Central memory CD8-positive, alpha-beta T cell (primary cell): ENCODE results near the gene SAE1.
"Not testable (repeated sequence)": the region's sequence is repeated elsewhere in the genome, so short reads cannot be mapped to it uniquely, and the experiment has no call there.

ENCODE experiments used
- ATAC-seq: fragments of 150-1000 bp; cut with Tn5 transposase; replicated peaks from 2 replicates; pipeline ENCODE4 v1.10.0; 2022; ENCODE audit warnings: mild to moderate bottlenecking, moderate FRiP score, moderate number of reproducible peaks; ENCODE audit not compliant: poor library complexity, severe bottlenecking; ENCODE audit errors: extremely low read depth
- DNase-seq, 2 donors: peaks; one replicate each; pipeline ENCODE4 v3.0.0; 2021; ENCODE audit warnings: low spot score in 2 of 2
- H3K27ac Mint-ChIP-seq: one replicate; pipeline ENCODE4 v1.8.0; 2022; ENCODE audit warnings: low read depth, mild to moderate bottlenecking, moderate library complexity, mixed read lengths
- H3K27me3 Mint-ChIP-seq: one replicate; pipeline ENCODE4 v1.8.0; 2022; ENCODE audit warnings: mixed read lengths
- H3K36me3 Mint-ChIP-seq: one replicate; pipeline ENCODE4 v1.8.0; 2022; ENCODE audit warnings: mild to moderate bottlenecking, moderate library complexity, mixed read lengths; ENCODE audit not compliant: insufficient read depth
- H3K4me1 Mint-ChIP-seq: one replicate; pipeline ENCODE4 v1.8.0; 2022; ENCODE audit warnings: mixed read lengths
- H3K4me3 Mint-ChIP-seq: one replicate; pipeline ENCODE4 v1.8.0; 2022; ENCODE audit warnings: mild to moderate bottlenecking, moderate library complexity, mixed read lengths
- H3K9me3 Mint-ChIP-seq: one replicate; pipeline ENCODE4 v1.8.0; 2022; ENCODE audit warnings: mixed read lengths

SAE1 gene

GRCh38 chr19:47124937-47125668 lies 5.5 kb upstream of the SAE1 start:
- Mint-ChIP-seq H3K27me3 (no peaks in the 10 kb centered on the region), H3K4me1 (peaks cover 2% of the 10 kb centered on the region), H3K27ac (no peak overlapping the region), H3K4me3 (no peak overlapping the region), H3K36me3 (peaks cover 4% of the 10 kb centered on the region), H3K9me3 (no peaks in the 10 kb centered on the region)
- DNase-seq: peak in 1 of 2 donors; percentile 20
- peak; percentile 54 for ATAC-seq

- H3K27me3 Mint-ChIP-seq: no peaks in the 10 kb centered on the region
- H3K4me1 Mint-ChIP-seq: peaks cover 7% of the 10 kb centered on the region
Measured at GRCh38 chr19:47125669-47125938, 5.0 kb upstream of the SAE1 start.

GRCh38 chr19:47129579-47129978 lies 1.1 kb upstream of the SAE1 start:
- no peak overlapping the region for H3K27ac Mint-ChIP-seq
- H3K36me3 Mint-ChIP-seq: peaks cover 29% of the 10 kb centered on the region
- DNase-seq (no peak), ATAC-seq (no peak)
- peak overlapping the region; percentile 99 for H3K4me3 Mint-ChIP-seq
- no peaks in the 10 kb centered on the region for H3K27me3 Mint-ChIP-seq
- H3K9me3 Mint-ChIP-seq: no peaks in the 10 kb centered on the region
- H3K4me1 Mint-ChIP-seq: peaks cover 40% of the 10 kb centered on the region

More at GRCh38 chr19:47125669-47125938, 5.0 kb upstream of the SAE1 start:
- DNase-seq: no peak
- Mint-ChIP-seq H3K4me3 (no peak overlapping the region), H3K36me3 (peaks cover 9% of the 10 kb centered on the region), H3K27ac (no peak overlapping the region), H3K9me3 (no peaks in the 10 kb centered on the region)
- no peak for ATAC-seq

GRCh38 chr19:47130120-47130588 lies 481 bp upstream of the SAE1 start:
- peak overlapping the region; percentile 99 for H3K4me3 Mint-ChIP-seq
- no peaks in the 10 kb centered on the region for H3K9me3 Mint-ChIP-seq
- H3K27me3 Mint-ChIP-seq: no peaks in the 10 kb centered on the region
- peaks cover 46% of the 10 kb centered on the region for H3K4me1 Mint-ChIP-seq
- peak overlapping the region; percentile 96 for H3K27ac Mint-ChIP-seq
- ATAC-seq: no peak
- H3K36me3 Mint-ChIP-seq: peaks cover 29% of the 10 kb centered on the region
- no peak for DNase-seq

- H3K27ac Mint-ChIP-seq: peak overlapping the region; percentile 96
- H3K9me3 Mint-ChIP-seq: no peaks in the 10 kb centered on the region
- DNase-seq (no peak), ATAC-seq (no peak)
- H3K36me3 Mint-ChIP-seq: peaks cover 34% of the 10 kb centered on the region
- H3K4me3 Mint-ChIP-seq: peak overlapping the region; percentile 99
- H3K4me1 Mint-ChIP-seq: peaks cover 49% of the 10 kb centered on the region
- no peaks in the 10 kb centered on the region for H3K27me3 Mint-ChIP-seq
Measured at GRCh38 chr19:47132194-47132852, 1.7 kb downstream of the SAE1 start.

GRCh38 chr19:47133021-47133471 lies 2.4 kb downstream of the SAE1 start:
- H3K4me1 Mint-ChIP-seq: peaks cover 49% of the 10 kb centered on the region
- peak overlapping the region; percentile 99 for H3K4me3 Mint-ChIP-seq
- peaks cover 34% of the 10 kb centered on the region for H3K36me3 Mint-ChIP-seq
- H3K9me3 Mint-ChIP-seq: no peaks in the 10 kb centered on the region
- peak overlapping the region; percentile 96 for H3K27ac Mint-ChIP-seq
- no peak for DNase-seq
- H3K27me3 Mint-ChIP-seq: no peaks in the 10 kb centered on the region
- ATAC-seq: no peak

GRCh38 chr19:47134545-47134944 lies 3.9 kb downstream of the SAE1 start:
- peak overlapping the region; percentile 3 for H3K27ac Mint-ChIP-seq
- peaks cover 63% of the 10 kb centered on the region for H3K4me1 Mint-ChIP-seq
- ATAC-seq (no peak), DNase-seq (no peak)
- no peaks in the 10 kb centered on the region for H3K9me3 Mint-ChIP-seq
- peaks cover 34% of the 10 kb centered on the region for H3K36me3 Mint-ChIP-seq
- no peaks in the 10 kb centered on the region for H3K27me3 Mint-ChIP-seq
- H3K4me3 Mint-ChIP-seq: no peak overlapping the region

- Mint-ChIP-seq H3K9me3 (no peaks in the 10 kb centered on the region), H3K36me3 (peaks cover 32% of the 10 kb centered on the region), H3K4me3 (no peak overlapping the region), H3K4me1 (peaks cover 60% of the 10 kb centered on the region), H3K27ac (peak overlapping the region; percentile 3), H3K27me3 (no peaks in the 10 kb centered on the region)
- ATAC-seq (no peak), DNase-seq (no peak)
Measured at GRCh38 chr19:47135156-47135555, 4.5 kb downstream of the SAE1 start.

- H3K27ac Mint-ChIP-seq, H3K4me3 Mint-ChIP-seq, ATAC-seq, DNase-seq, H3K27me3 Mint-ChIP-seq, H3K9me3 Mint-ChIP-seq: not testable (repeated sequence)
- H3K36me3 Mint-ChIP-seq: peaks cover 24% of the 10 kb centered on the region
- H3K4me1 Mint-ChIP-seq: peaks cover 34% of the 10 kb centered on the region
Measured at GRCh38 chr19:47141252-47141651, 10.6 kb downstream of the SAE1 start.

GRCh38 chr19:47141695-47142094 lies 11.1 kb downstream of the SAE1 start:
- Mint-ChIP-seq H3K4me1 (peaks cover 38% of the 10 kb centered on the region), H3K27me3 (no peaks in the 10 kb centered on the region), H3K27ac (no peak overlapping the region), H3K9me3 (no peaks in the 10 kb centered on the region), H3K36me3 (peaks cover 25% of the 10 kb centered on the region), H3K4me3 (no peak overlapping the region)
- DNase-seq: no peak
- no peak for ATAC-seq

GRCh38 chr19:47142779-47143178 lies 12.1 kb downstream of the SAE1 start:
- H3K36me3 Mint-ChIP-seq: peaks cover 27% of the 10 kb centered on the region
- no peaks in the 10 kb centered on the region for H3K9me3 Mint-ChIP-seq
- H3K4me3 Mint-ChIP-seq: no peak overlapping the region
- H3K27ac Mint-ChIP-seq: no peak overlapping the region
- no peak for ATAC-seq
- DNase-seq: no peak
- peaks cover 43% of the 10 kb centered on the region for H3K4me1 Mint-ChIP-seq
- H3K27me3 Mint-ChIP-seq: no peaks in the 10 kb centered on the region

- no peak overlapping the region for H3K4me3 Mint-ChIP-seq
- no peak overlapping the region for H3K27ac Mint-ChIP-seq
- peaks cover 39% of the 10 kb centered on the region for H3K4me1 Mint-ChIP-seq
- no peaks in the 10 kb centered on the region for H3K27me3 Mint-ChIP-seq
- DNase-seq: no peak
- no peak for ATAC-seq
- peaks cover 31% of the 10 kb centered on the region for H3K36me3 Mint-ChIP-seq
- no peaks in the 10 kb centered on the region for H3K9me3 Mint-ChIP-seq
Measured at GRCh38 chr19:47143322-47144073, 12.9 kb downstream of the SAE1 start.
